Smooth muscle cell (in vitro differentiated cells): ENCODE results near the gene ARHGEF12. TPM values are rescaled to one million over a fixed set of nuclear protein-coding genes. Genes with fewer than 3 reads are reported as not detected.

ENCODE experiments used
- DNase-seq: peaks from one replicate; lab custom pipeline; 2025; ENCODE audit not compliant: unreplicated experiment; lab: John Stamatoyannopoulos, UW
- H2AFZ ChIP-seq: fragments of 200-600 bp; sonication (generic); 2 replicates; pipeline ENCODE4 v1.6.0; 2016; ENCODE audit warnings: antibody characterized with exemption, low read depth, mild to moderate bottlenecking
- H3F3A ChIP-seq: fragments of 200-600 bp; sonication (generic); 2 replicates; pipeline ENCODE4 v1.6.0; 2017; ENCODE audit warnings: antibody characterized with exemption, low read depth
- H3K27ac ChIP-seq: fragments of 200-600 bp; sonication (generic); 2 replicates; pipeline ENCODE4 v1.5.1; 2016; ENCODE audit warnings: low read depth, mild to moderate bottlenecking
- H3K27me3 ChIP-seq: fragments of 200-600 bp; sonication (generic); 2 replicates; pipeline ENCODE4 v1.6.1; 2016; ENCODE audit warnings: low read depth, mild to moderate bottlenecking
- H3K36me3 ChIP-seq: fragments of 200-600 bp; sonication (generic); 2 replicates; pipeline ENCODE4 v1.5.1; 2016; ENCODE audit warnings: low read depth
- H3K4me1 ChIP-seq: fragments of 200-600 bp; sonication (generic); 2 replicates; pipeline ENCODE4 v1.5.1; 2016; ENCODE audit warnings: low read depth
- H3K4me2 ChIP-seq: fragments of 200-600 bp; sonication (generic); 2 replicates; pipeline ENCODE4 v1.6.0; 2016; ENCODE audit warnings: mild to moderate bottlenecking
- H3K4me3 ChIP-seq: fragments of 200-600 bp; sonication (generic); 2 replicates; pipeline ENCODE4 v1.5.1; 2016; ENCODE audit warnings: mild to moderate bottlenecking
- H3K79me2 ChIP-seq: fragments of 200-600 bp; sonication (generic); 2 replicates; pipeline ENCODE4 v1.6.0; 2016; ENCODE audit warnings: low read depth, mild to moderate bottlenecking
- H3K9ac ChIP-seq: fragments of 200-600 bp; sonication (generic); 2 replicates; pipeline ENCODE4 v1.6.0; 2016; ENCODE audit warnings: low read depth
- H3K9me3 ChIP-seq: fragments of 200-600 bp; sonication (generic); replicated peaks from 2 replicates; pipeline ENCODE4 v1.5.1; 2016; ENCODE audit warnings: low read depth
- H4K20me1 ChIP-seq: fragments of 200-600 bp; sonication (generic); 2 replicates; pipeline ENCODE4 v1.6.0; 2016; ENCODE audit warnings: low read depth
- CTCF ChIP-seq: fragments of 200-600 bp; sonication (generic); IDR thresholded peaks from 2 replicates; pipeline ENCODE4 v1.5.1; 2017; ENCODE audit warnings: borderline replicate concordance, mild to moderate bottlenecking, antibody characterized with exemption; ENCODE audit not compliant: insufficient read depth, poor library complexity, severe bottlenecking
- WGBS: methylation state at CpG from one replicate; pipeline ENCODE4 v1.1.7; 2016; ENCODE audit warnings: low lambda C conversion rate; 5-methylcytosine and 5-hydroxymethylcytosine counted together
- polyA plus RNA-seq: library from polyadenylated mRNA; unstranded; fragments of >200 nt; fragmentation: Nextera tagmentation; extraction: Ambion mirVana; gene quantifications from 2 replicates; pipeline ENCODE4 v1.2.1, GENCODE V29; 2016
- total RNA-seq: library from RNA; depleted of rRNA; stranded (reverse); fragments of >200 nt; gene quantifications from 2 replicates; pipeline ENCODE4 v1.2.3, GENCODE V29; 2014

The ARHGEF12 gene
- total and polyA plus RNA-seq, 2 experiments from 2014 or later: 24.6 to 89.4 TPM

GRCh38 chr11:120526241-120526640 lies 190.0 kb downstream of the ARHGEF12 start:
- Histone ChIP-seq H3K27ac (no peak overlapping the region), H3K36me3 (no peaks in the 10 kb centered on the region), H3F3A (no peaks in the 10 kb centered on the region), H3K27me3 (peaks cover 18% of the 10 kb centered on the region), H3K9me3 (no peaks in the 10 kb centered on the region), H4K20me1 (no peaks in the 10 kb centered on the region), H3K4me2 (no peak overlapping the region), H3K4me1 (peaks cover 8% of the 10 kb centered on the region), H3K4me3 (no peak overlapping the region), H3K9ac (no peak overlapping the region), H3K79me2 (no peaks in the 10 kb centered on the region), H2AFZ (no peak overlapping the region)
- WGBS: 94% methylated on average over 8 of the region's 10 CpGs
- DNase-seq: no peak
- no peak for TF ChIP-seq CTCF

- H3K4me2 ChIP-seq: no peak overlapping the region
- H3K79me2 ChIP-seq: no peaks in the 10 kb centered on the region
- H3K36me3 ChIP-seq: no peaks in the 10 kb centered on the region
- WGBS: 47% methylated on average over 16 of the region's 16 CpGs
- H3K27ac ChIP-seq: no peak overlapping the region
- no peaks in the 10 kb centered on the region for H4K20me1 ChIP-seq
- no peak overlapping the region for H3K4me3 ChIP-seq
- no peaks in the 10 kb centered on the region for H3F3A ChIP-seq
- TF ChIP-seq CTCF: no peak
- DNase-seq: no peak
- H3K4me1 ChIP-seq: peaks cover 12% of the 10 kb centered on the region
- H3K9ac ChIP-seq: no peak overlapping the region
- no peak overlapping the region for H2AFZ ChIP-seq
- no peaks in the 10 kb centered on the region for H3K9me3 ChIP-seq
- H3K27me3 ChIP-seq: peaks cover 16% of the 10 kb centered on the region
Measured at GRCh38 chr11:120527111-120527761, 191.0 kb downstream of the ARHGEF12 start.

- H2AFZ ChIP-seq: no peak overlapping the region
- TF ChIP-seq CTCF: no peak
- H3F3A ChIP-seq: no peaks in the 10 kb centered on the region
- no peaks in the 10 kb centered on the region for H3K9me3 ChIP-seq
- no peaks in the 10 kb centered on the region for H3K36me3 ChIP-seq
- 97% methylated on average over 4 of the region's 4 CpGs for WGBS
- no peak overlapping the region for H3K4me2 ChIP-seq
- H3K9ac ChIP-seq: no peak overlapping the region
- H3K27me3 ChIP-seq: peaks cover 13% of the 10 kb centered on the region
- no peak for DNase-seq
- no peak overlapping the region for H3K4me3 ChIP-seq
- H3K4me1 ChIP-seq: peaks cover 16% of the 10 kb centered on the region
- no peaks in the 10 kb centered on the region for H4K20me1 ChIP-seq
- H3K79me2 ChIP-seq: no peaks in the 10 kb centered on the region
- H3K27ac ChIP-seq: no peak overlapping the region
Measured at GRCh38 chr11:120528749-120529148, 192.5 kb downstream of the ARHGEF12 start.

- DNase-seq: no peak
- WGBS: 88% methylated on average over 7 of the region's 7 CpGs
- no peak overlapping the region for H2AFZ ChIP-seq
Measured at GRCh38 chr11:120529214-120529613, 193.0 kb downstream of the ARHGEF12 start.

More at GRCh38 chr11:120529214-120529613, 193.0 kb downstream of the ARHGEF12 start:
- Histone ChIP-seq H3K27ac (no peak overlapping the region), H3K36me3 (no peaks in the 10 kb centered on the region), H3F3A (no peaks in the 10 kb centered on the region), H3K9ac (no peak overlapping the region), H3K9me3 (no peaks in the 10 kb centered on the region), H3K4me1 (peaks cover 16% of the 10 kb centered on the region), H4K20me1 (no peaks in the 10 kb centered on the region), H3K27me3 (peaks cover 13% of the 10 kb centered on the region), H3K4me3 (no peak overlapping the region), H3K4me2 (no peak overlapping the region), H3K79me2 (no peaks in the 10 kb centered on the region)
- no peak for TF ChIP-seq CTCF
